Ishikawa (cell line): ENCODE data around the gene STRADA.

Experiments
- CEBPB ChIP-seq: IDR thresholded peaks from 2 replicates; pipeline ENCODE4 v1.6.1; 2012
- CREB1 ChIP-seq: IDR thresholded peaks from 2 replicates; pipeline ENCODE4 v1.6.1; 2012; ENCODE audit warnings: low read depth
- EGR1 ChIP-seq: IDR thresholded peaks from 2 replicates; pipeline ENCODE4 v1.6.1; 2012
- EP300 ChIP-seq: IDR thresholded peaks from 2 replicates; pipeline ENCODE4 v1.6.1; 2012; ENCODE audit warnings: borderline replicate concordance
- FOXM1 ChIP-seq: IDR thresholded peaks from 2 replicates; pipeline ENCODE4 v1.6.1; 2012; ENCODE audit warnings: low read depth, borderline replicate concordance
- NFIC ChIP-seq: IDR thresholded peaks from 2 replicates; pipeline ENCODE4 v1.6.1; 2012
- RAD21 ChIP-seq: IDR thresholded peaks from 2 replicates; pipeline ENCODE4 v1.6.1; 2012; ENCODE audit warnings: low read depth
- TAF1 ChIP-seq: IDR thresholded peaks from 2 replicates; pipeline ENCODE4 v1.6.1; 2012; ENCODE audit warnings: low read depth, mild to moderate bottlenecking
- TCF12 ChIP-seq: IDR thresholded peaks from 2 replicates; pipeline ENCODE4 v1.6.1; 2012; ENCODE audit warnings: low read depth
- TEAD4 ChIP-seq: IDR thresholded peaks from 2 replicates; pipeline ENCODE4 v1.6.1; 2012
- YY1 ChIP-seq: IDR thresholded peaks from 2 replicates; pipeline ENCODE4 v1.6.1; 2012; ENCODE audit warnings: low read depth
- ZBTB7A ChIP-seq: IDR thresholded peaks from 2 replicates; pipeline ENCODE4 v1.6.1; 2012; ENCODE audit warnings: low read depth
- TF ChIP-seq, protein P1 (sequence below): IDR thresholded peaks from 2 replicates; pipeline ENCODE4 v1.6.1; 2012; ENCODE audit warnings: low read depth, mild to moderate bottlenecking
- TF ChIP-seq, protein P2 (sequence below): IDR thresholded peaks from 2 replicates; pipeline ENCODE4 v1.6.1; 2012
- TF ChIP-seq, protein P3 (sequence below): IDR thresholded peaks from 2 replicates; pipeline ENCODE4 v1.6.1; 2012

The STRADA gene

DNA sequence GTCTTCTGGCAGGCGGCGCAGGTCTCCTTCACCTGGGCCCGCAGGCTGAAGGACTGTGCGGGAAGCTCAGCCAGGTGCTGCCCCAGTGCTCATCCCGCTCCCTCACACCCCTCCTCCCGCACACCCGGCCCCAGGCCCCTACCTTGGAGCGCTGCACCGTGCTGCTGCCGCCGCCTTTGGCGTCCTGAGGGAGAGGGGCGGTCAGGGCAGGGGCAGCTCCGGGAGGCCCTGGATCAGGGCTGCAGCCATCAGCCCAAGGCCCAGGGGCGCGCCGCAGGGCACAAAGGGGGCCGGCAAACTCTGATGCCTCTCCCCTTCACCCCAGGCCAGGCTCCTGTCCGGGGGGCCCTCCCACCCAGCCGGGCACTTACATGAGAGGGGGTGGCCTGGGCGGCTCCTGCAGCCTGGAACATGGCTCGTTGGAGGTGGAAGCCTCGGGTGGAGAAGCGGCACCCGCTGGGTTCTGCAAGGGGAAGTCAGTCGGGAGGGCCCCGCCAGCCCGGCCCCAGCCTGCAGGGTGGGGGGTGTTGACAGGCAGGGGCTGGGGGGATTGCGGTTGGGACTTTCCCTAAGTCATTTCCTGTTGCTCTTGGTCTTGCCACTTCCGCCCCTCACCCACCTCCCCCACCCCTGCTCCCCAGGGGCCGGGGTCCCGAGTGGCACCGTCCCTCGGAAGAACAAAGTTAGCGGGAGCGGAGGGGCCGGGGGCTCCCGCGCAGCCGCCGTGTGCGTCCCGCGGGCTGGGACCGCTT is 42.5 kb downstream of the STRADA start:
- TF ChIP-seq RAD21 (no peak), CREB1 (no peak), EGR1 (no peak)

DNA sequence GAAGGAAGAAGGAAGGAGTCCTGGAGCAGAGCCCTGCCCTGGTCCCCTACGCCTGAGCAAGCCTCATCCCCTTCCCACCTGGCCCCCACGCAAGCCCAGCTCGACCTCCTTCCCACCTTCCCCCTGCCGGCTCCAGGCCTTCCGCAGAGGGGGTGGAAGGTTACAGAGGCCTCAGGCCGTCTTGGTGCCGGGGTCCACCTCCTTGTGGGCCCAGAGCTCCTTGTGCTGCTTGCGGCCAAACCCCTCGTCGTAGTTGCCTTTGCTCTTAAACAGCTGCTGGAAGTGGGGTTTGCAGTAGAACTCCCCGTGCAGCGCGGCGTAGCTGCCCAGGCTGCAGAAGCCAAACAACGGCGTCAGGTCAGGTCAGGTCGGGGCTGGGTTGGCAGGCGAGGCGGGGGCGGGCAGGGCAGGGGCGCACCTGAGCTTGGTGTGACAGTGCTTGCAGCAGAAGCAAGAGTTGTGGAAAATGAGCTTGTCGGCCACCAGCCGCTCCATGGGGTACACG is 43.2 kb downstream of the STRADA start:
- TF ChIP-seq EP300 (no peak), TCF12 (no peak), YY1 (no peak), ZBTB7A (no peak), CEBPB (no peak)
- TF ChIP-seq, protein P1, sequence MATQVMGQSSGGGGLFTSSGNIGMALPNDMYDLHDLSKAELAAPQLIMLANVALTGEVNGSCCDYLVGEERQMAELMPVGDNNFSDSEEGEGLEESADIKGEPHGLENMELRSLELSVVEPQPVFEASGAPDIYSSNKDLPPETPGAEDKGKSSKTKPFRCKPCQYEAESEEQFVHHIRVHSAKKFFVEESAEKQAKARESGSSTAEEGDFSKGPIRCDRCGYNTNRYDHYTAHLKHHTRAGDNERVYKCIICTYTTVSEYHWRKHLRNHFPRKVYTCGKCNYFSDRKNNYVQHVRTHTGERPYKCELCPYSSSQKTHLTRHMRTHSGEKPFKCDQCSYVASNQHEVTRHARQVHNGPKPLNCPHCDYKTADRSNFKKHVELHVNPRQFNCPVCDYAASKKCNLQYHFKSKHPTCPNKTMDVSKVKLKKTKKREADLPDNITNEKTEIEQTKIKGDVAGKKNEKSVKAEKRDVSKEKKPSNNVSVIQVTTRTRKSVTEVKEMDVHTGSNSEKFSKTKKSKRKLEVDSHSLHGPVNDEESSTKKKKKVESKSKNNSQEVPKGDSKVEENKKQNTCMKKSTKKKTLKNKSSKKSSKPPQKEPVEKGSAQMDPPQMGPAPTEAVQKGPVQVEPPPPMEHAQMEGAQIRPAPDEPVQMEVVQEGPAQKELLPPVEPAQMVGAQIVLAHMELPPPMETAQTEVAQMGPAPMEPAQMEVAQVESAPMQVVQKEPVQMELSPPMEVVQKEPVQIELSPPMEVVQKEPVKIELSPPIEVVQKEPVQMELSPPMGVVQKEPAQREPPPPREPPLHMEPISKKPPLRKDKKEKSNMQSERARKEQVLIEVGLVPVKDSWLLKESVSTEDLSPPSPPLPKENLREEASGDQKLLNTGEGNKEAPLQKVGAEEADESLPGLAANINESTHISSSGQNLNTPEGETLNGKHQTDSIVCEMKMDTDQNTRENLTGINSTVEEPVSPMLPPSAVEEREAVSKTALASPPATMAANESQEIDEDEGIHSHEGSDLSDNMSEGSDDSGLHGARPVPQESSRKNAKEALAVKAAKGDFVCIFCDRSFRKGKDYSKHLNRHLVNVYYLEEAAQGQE, result no peak

DNA sequence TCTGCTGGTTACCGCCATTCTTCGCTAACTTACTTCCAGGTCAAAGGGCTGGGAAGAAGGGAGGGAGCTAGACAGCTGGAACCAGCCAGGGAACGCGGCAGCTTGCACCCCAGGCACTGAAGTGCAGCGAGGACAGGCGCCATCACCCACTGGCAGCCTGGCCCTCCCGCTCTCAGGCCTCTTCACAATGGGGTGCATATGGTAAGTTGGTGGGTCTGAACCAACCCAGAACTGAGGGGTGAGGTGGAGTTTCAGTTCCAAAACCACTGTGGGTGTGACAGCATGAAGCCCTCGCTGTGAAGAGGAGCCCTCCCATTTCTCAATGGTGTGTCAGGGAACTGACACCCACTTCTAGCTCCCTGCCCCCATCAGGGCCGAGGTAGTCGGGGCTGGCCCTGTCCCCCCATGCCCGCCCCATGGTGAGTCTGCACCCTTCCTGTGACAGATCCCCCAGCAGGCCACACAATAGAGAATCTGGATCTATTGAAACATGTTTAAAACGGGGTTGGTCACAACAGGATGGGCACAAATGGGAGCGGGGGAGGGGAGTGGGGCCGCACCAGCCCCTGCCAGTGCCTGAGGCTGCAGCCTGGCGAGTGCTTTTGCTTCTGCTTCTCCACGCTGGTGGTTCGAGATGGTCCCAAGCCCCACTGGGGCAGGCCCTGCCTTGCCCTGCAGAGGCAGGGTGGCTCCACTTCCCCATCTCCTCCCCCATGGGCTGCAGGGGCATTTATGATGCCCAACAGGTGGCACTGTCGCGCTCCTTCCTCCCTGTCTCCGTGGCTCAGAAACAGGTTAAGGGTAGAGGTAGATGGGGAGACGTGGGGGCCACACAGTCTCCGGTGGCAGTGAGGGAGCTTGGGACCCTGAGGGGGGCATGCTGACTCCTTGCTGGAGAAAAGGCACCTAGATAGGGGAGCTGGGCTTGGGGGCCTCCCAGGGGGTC is 44.0 kb downstream of the STRADA start:
- TF ChIP-seq YY1, result no peak
- peak; percentile 56 for TF ChIP-seq RAD21
- no peak for TF ChIP-seq EGR1
- TF ChIP-seq TAF1, result no peak
- TF ChIP-seq, protein P2, sequence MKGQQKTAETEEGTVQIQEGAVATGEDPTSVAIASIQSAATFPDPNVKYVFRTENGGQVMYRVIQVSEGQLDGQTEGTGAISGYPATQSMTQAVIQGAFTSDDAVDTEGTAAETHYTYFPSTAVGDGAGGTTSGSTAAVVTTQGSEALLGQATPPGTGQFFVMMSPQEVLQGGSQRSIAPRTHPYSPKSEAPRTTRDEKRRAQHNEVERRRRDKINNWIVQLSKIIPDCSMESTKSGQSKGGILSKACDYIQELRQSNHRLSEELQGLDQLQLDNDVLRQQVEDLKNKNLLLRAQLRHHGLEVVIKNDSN, result no peak
- no peak for TF ChIP-seq CEBPB

DNA sequence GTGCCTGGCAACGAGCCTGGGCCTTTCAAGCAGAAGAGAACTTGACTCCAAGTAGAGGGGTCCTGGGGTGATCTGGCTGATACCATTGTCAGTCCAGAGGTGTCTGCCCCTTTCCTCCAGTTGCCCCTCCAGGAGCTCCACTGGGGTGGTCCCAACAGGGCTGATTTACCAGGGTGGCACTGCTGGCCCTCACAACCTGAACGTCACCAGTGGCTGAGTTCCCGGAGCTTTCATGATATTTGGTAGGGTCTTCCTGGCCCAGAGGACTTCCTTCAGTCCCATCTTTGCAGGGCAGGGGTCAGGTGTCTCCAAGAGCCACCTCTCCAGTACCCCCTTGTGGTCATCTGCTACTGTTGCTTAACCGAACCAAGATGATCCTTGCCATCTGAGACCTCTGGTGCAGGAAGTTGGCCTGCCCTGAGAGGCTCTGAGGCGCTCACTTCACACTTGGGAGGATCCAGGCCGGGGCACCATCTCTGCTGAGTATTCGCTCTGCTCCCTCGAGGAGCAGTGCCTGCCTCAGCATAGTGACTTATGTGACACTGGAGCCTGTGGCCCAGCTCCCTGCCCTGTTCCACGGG is 45.1 kb downstream of the STRADA start:
- TF ChIP-seq YY1 (no peak), RAD21 (peak; percentile 34; the same call in 1 of the 2 replicates)

DNA sequence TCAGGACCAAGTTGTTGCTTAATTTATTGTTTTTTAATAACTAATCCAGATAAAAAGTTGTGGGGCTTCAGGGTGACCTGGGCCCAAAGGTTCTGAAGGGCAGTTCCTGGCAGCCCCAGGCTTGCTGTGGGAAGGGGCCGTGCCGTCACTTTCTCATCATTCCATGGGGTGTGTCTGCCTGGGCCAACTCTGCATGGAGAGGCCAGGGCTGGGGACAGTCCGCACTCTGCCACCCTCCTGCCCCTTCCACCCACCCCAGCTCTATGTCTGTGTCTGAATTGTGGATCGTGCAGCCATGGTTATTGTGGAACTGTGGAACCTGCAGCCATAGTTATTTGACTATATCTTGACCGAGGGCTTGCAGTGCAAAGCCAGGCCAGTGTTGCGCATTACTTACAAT is 45.7 kb downstream of the STRADA start:
- TF ChIP-seq, protein P3, sequence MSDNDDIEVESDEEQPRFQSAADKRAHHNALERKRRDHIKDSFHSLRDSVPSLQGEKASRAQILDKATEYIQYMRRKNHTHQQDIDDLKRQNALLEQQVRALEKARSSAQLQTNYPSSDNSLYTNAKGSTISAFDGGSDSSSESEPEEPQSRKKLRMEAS, result no peak
- TF ChIP-seq NFIC (no peak), CEBPB (no peak), ZBTB7A (no peak), CREB1 (no peak), EGR1 (no peak), FOXM1 (no peak), TAF1 (no peak), RAD21 (no peak), TEAD4 (no peak)
- TF ChIP-seq, protein P2, result no peak

DNA sequence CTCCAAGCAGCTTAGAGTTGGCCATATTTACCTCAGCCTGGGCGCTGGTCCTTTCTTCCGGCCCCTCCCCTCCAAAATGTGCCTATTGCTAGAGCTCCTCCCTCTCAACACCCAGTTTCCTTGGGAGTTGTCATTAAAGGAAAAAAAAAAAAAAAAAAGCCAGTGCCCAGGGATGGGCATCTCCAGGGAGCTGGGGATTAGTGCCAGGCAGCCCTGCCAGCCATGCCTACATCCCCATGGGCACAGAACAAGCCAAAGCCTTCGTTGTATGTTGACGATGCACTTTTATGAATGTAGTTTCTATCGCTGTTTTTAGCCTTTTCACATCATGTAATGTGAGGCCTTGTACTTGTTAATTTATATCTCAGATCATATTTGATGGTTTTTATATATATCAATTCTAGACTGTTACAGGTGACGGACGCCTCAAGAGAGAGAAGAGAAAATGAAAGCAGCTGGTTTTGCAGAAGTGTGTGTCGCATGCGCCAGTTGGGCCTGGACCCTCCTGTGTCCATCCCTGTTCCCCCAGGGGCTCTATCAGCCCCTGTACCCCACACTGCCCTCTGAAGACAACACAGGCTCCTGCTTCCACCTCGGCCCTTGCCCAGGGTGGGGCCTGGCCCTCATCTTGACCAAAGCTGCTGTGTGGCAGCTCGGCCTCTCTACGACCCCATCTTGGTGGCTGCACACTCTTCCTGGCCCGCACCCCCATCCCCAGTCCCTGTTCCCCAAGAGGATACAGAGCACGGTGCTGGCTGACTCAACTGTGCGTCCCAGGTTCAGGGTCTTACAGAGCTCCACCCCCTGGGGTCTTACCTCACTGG is 46.4 kb downstream of the STRADA start:
- no peak for TF ChIP-seq YY1
- TF ChIP-seq TEAD4, result no peak
- TF ChIP-seq TCF12, result no peak
- TF ChIP-seq FOXM1, result no peak
- TF ChIP-seq, protein P3, result no peak
- TF ChIP-seq RAD21, result no peak
- TF ChIP-seq CEBPB, result no peak
- no peak for TF ChIP-seq ZBTB7A
- TF ChIP-seq, protein P2, result no peak
- no peak for TF ChIP-seq EP300
- no peak for TF ChIP-seq NFIC
- no peak for TF ChIP-seq TAF1
- TF ChIP-seq, protein P1, result no peak
- TF ChIP-seq CREB1, result no peak
